GM18498 (cell line): ENCODE data around the gene SCN1A.

Experiments
- ATAC-seq: cut with Tn5 transposase; IDR thresholded peaks from one replicate; pipeline ENCODE4 v1.9.1; 2021; ENCODE audit warnings: mild to moderate bottlenecking, moderate library complexity; ENCODE audit not compliant: unreplicated experiment

SCN1A gene

GRCh38 chr2:166082736-166083135 lies 45.1 kb downstream of the SCN1A start:
- ATAC-seq, result no peak

- no peak for ATAC-seq
Observed at GRCh38 chr2:166081852-166082251, 46.0 kb downstream of the SCN1A start.

- ATAC-seq, result no peak
Observed at GRCh38 chr2:166081131-166081632, 46.6 kb downstream of the SCN1A start.

- ATAC-seq, result no peak
Observed at GRCh38 chr2:166074430-166074829, 53.4 kb downstream of the SCN1A start.

- no peak for ATAC-seq
Observed at GRCh38 chr2:166074011-166074410, 53.8 kb downstream of the SCN1A start.

- ATAC-seq, result no peak
Observed at GRCh38 chr2:166070231-166070630, 57.6 kb downstream of the SCN1A start.

GRCh38 chr2:166068981-166069380 lies 58.8 kb downstream of the SCN1A start:
- no peak for ATAC-seq

GRCh38 chr2:166067229-166067628 lies 60.6 kb downstream of the SCN1A start:
- ATAC-seq, result no peak

- no peak for ATAC-seq
Observed at GRCh38 chr2:166060191-166060590, 67.6 kb downstream of the SCN1A start.

- ATAC-seq, result no peak
Observed at GRCh38 chr2:166057370-166058164, 70.3 kb downstream of the SCN1A start.

- no peak for ATAC-seq
Observed at GRCh38 chr2:166044853-166045483, 82.9 kb downstream of the SCN1A start.

GRCh38 chr2:166042768-166043390 lies 84.9 kb downstream of the SCN1A start:
- no peak for ATAC-seq

- ATAC-seq, result no peak
Observed at GRCh38 chr2:166042356-166042755, 85.5 kb downstream of the SCN1A start.

GRCh38 chr2:166041613-166042012 lies 86.2 kb downstream of the SCN1A start:
- no peak for ATAC-seq

- ATAC-seq, result no peak
Observed at GRCh38 chr2:166032361-166032760, 95.5 kb downstream of the SCN1A start.

GRCh38 chr2:166031054-166031453 lies 96.8 kb downstream of the SCN1A start:
- no peak for ATAC-seq

- no peak for ATAC-seq
Observed at GRCh38 chr2:166025313-166025712, 102.5 kb downstream of the SCN1A start.

GRCh38 chr2:166017208-166017607 lies 110.6 kb downstream of the SCN1A start:
- no peak for ATAC-seq

- ATAC-seq, result no peak
Observed at GRCh38 chr2:166013878-166014277, 113.9 kb downstream of the SCN1A start.

- ATAC-seq, result no peak
Observed at GRCh38 chr2:166011660-166012059, 116.2 kb downstream of the SCN1A start.

- no peak for ATAC-seq
Observed at GRCh38 chr2:166000401-166000800, 127.4 kb downstream of the SCN1A start.

GRCh38 chr2:165990846-165991245 lies 137.0 kb downstream of the SCN1A start:
- no peak for ATAC-seq
